ENCODE results near the gene COPZ2.
"Not testable (repeated sequence)": the region's sequence is repeated elsewhere in the genome, so short reads cannot be mapped to it uniquely, and the experiment has no call there.

COPZ2 gene

DNA sequence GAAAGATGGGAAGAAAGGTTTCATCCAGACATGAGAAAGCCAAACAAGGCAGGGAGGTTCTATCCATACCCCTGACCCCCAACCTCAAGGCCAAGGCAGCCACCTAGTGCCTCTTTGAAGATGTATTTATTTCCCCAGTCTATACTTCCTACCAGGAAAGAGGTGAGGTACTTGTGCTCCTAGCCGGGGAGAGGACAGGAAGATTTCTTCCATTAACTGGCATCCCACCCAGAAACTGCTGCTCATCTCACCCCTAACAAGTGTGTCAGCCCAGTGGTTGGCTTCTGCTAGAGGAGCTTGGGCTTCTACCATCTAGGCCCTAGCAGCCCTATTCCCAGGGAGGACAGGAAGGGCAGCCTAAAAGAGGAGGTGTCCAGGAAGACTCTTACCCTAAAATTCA is 8.9 kb downstream of the COPZ2 start:
- no peak for DNase-seq
- TF ChIP-seq GATA1 (IDR thresholded peaks at IDR 0.05; ENCODE audit: low read depth, low read length) (no peak), POLR2A (IDR thresholded peaks at IDR 0.05; ENCODE audit: low read length) (no peak)

DNA sequence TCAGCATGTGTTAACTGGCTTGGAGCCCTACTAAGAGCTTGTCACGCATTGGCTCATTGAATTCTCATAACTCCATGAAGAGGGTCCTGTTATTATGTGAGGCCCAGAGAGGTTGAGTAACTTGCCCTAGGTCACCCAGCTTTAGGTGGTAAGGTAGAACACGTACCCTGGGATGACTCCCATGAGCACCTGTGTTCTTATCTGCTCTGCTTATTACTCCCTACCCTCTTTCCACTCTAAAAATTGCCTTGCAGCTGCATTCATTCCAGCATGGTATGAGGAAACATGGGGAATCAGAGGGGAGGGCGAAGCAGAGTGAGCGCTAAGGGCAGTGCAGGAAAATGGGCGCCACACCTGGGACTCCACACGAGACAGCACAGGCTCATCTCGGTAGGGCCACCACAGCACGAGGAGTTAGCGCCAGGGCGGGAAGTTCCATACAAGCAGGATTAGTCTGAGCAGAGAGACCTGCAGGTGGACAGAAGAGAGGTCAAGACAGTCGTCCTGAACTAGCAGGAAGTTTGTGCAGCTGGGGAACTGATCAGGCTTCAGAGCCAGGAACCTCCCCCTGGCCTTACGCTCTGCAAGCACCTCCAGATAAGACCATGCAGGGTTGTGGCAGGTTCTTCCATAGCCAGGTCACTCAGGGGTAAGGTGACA is 10.1 kb downstream of the COPZ2 start:
- no peak for TF ChIP-seq POLR2A (IDR thresholded peaks at IDR 0.05; ENCODE audit: low read length)
- no peak for TF ChIP-seq GATA1 (IDR thresholded peaks at IDR 0.05; ENCODE audit: low read depth, low read length)
- no peak for DNase-seq

DNA sequence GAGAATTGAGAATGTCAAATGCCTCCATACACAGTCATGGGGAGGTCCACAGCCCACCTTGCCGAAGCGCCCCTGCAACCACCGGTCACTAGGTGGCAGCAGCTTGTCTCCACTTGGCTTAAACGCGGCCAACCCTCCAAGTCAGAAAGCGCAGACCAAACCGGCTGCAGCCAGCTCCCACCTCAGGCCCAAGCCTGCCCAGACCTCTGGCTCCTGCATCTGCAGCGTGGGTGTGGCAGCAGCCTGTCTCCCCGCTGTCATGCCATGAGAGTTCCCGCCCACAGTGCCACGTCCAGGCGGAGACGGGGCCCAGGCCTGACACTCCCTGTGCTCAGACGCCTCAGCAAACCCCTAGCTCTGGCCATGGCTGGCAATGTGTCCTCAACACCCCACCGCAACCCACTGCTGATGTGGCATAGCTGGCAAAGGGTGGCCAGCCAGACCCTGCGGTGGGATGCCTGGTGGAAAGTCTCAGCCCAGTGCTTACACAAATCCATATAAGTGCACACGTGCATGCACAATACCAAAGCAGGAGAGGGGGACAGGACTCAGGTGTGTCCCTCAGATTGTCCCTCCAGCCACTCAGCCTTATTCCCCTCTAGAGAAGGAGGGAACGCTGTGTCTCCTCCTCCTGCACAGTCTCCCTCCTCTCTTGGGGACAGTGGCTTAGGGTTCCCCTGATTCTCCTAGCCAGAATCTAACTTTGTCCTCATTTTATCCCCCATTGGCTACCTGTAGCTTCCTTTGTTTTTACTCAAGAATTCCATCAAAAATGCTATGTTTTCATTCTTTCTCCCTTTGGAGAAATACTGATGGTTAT is 10.9 kb downstream of the COPZ2 start:
- DNase-seq = peak; percentile 90 to 93
- TF ChIP-seq POLR2A (IDR thresholded peaks at IDR 0.05; ENCODE audit: low read length) = no peak
- no peak for TF ChIP-seq GATA1 (IDR thresholded peaks at IDR 0.05; ENCODE audit: low read depth, low read length)

DNA sequence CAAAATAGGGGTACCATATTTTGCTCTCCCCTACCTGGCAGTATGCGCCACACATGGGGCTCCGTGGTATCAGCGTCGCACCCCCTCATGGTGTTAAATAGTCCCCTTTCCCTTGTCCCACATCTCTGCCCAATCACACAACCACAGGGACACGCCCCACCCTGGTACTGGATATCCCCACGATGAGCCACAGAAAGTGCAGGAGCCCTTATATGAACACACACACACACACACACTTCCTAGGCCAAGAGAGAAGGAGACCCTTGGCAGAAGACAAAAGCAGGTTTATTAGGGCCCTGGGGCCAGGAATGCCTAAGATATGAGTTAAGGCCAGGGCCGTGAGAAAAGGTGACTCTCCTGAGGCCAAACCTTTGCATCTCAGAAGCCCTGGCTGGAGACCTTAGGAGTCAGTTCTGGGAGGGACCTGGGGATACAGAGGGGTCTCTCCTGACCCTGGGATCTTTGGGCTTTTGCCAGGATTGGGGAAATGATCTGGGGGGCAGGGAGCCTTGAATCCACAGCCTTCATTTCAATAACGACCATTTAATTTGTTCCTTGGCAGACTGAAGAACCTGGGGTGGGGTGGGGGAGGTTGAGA is 11.6 kb downstream of the COPZ2 start:
- TF ChIP-seq GATA1 (IDR thresholded peaks at IDR 0.05; ENCODE audit: low read depth, low read length) (no peak), POLR2A (IDR thresholded peaks at IDR 0.05; ENCODE audit: low read length) (no peak)
- DNase-seq = peak in 1 of 2 experiments; percentile 39

DNA sequence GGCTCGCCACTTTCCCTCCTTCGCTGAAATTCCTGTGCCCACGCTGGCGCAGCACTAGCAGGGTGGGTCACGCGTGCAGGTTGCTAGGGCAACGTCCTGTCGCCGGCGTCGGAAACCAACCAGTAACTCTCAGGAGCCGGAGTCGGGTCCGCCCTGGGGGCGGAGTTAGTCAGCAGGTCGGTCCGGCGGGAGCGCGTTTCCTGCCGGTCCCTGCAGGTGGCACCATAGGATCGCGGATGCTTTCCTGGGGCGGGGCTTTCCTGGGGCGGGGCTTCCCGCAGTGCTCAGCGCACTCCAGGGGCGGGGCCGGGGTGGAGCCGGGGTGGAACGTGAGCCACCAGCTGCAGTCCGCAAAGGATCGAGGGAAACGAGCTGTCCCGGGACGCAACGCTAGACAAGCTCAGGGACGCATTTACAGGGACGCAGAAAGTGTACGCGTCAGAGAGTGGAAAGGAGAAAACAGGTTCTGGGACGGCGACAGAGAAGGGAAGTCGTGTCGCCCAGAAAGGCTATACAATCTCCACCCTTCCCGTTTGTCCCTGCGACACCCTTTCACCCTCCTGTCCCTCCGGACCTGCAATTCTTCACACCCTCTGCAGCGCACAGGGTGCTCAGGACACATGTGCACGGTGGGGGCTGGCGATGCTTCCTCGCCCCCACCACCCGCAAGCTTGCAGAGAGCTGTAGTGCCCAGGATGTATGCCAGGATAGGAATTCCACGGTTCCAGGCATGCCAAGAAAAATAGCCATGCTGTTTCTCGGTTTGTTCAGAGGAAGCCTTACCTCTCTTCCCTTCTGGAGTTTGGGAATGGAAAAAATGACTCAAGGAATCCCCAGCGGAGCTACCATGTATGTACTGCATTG is 12.3 kb downstream of the COPZ2 start:
- DNase-seq = peak; percentile 96 to 99
- TF ChIP-seq GATA1 (IDR thresholded peaks at IDR 0.05; ENCODE audit: low read depth, low read length) = no peak
- no peak for TF ChIP-seq POLR2A (IDR thresholded peaks at IDR 0.05; ENCODE audit: low read length)

DNA sequence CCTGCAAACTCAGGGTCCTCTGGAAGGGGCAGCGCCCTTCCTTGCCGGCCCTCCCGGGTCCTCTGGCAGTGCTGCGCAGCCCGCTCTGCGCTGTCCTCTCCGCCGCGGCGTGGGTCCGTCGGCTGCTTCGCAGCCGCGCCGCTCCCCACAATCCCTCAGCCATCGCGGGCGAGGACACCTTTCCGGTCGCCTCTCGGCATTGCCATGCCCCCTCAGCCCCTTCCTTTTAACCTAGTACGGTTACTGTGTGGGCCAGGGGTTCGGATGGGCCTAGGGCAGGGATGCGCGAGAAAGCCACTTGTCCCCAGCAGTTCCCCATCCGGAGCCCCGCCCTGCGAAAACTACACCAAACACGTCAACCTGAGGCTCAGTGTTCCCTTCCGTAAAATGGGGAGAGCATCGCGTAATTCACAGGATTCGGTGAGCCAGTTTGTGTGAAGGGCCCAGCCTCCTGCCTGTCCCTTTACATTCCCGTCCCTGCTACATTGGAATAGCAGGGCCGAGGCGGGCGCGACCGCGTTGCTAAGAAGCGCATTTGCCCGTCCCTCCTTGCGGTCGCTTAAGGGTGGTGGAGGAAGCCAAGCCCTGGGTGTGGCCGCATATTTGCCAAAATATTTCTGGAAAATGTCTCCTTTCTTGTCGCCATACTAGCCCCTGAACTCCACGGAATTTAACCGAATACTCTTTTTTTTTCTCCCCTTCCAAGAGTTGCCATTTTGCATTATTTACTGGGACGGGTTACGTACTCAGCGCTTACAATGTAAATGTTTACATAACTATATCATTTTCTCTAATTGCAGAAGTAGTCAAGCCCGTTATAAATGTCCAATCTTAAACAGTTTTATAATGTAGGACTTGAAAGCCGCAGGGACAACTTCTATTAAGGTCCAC is 13.2 kb downstream of the COPZ2 start:
- DNase-seq = peak; percentile 64 to 71
- no peak for TF ChIP-seq POLR2A (IDR thresholded peaks at IDR 0.05; ENCODE audit: low read length)

DNA sequence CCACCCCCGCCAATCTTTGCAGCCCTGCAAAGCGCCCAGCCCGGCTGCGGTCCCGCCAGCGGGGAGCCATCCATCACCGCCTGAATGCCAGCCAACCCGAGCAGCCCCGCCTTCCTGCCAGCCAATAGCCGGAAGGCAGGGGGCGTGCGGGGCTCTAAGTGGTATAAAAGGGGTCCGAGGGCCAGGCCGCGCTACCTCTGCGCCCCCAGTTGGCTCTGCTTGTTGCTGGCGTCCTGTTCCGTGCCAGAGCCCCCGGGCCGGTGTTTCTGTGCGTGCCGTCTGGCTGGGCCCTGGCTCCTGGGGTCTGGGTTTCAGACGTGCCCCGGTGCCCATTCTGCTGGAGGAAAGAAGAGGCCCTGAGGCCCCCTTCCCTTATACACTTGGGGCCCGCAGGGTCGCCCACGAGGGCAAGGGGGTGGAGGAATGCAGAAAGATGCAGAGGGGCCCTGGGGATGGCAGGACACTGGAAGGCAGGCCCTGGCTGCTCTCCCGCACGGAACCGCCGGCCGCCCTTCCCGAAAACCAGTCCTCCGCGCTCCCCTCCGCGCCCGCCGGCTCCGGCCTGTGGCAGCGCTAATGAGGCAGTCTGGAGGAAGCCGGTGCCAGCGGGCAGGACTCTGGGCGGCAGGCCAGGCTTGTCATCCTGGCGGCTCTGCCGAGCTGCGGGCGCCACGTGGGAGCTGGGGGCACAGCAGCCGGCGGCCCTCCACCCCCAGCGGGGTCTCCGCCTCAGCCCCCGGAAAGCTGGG is 14.0 kb downstream of the COPZ2 start:
- TF ChIP-seq POLR2A (IDR thresholded peaks at IDR 0.05; ENCODE audit: low read length) (peak; percentile 37), GATA1 (IDR thresholded peaks at IDR 0.05; ENCODE audit: low read depth, low read length) (no peak)
- peak; percentile 52 to 58 for DNase-seq

DNA sequence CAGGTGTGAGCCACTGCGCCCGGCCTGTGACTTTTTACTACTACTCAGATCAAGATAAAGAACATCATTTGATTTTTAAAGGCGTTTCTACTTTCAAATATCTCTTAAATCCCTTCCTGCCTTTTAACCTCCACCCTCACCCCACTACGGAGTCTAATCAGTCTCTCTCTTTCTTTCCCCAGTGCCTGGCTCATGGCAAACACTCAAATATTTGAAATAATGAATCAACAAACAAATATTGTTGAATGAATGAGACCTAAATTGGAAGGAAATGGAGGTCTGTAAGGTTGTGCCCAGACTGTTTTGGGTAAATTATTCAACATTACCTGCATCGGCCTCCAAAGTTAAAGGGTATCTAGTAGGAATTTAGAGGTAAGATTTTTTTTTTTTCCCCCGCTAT is 14.7 kb downstream of the COPZ2 start:
- no peak for TF ChIP-seq POLR2A (IDR thresholded peaks at IDR 0.05; ENCODE audit: low read length)
- no peak for TF ChIP-seq GATA1 (IDR thresholded peaks at IDR 0.05; ENCODE audit: low read depth, low read length)
- DNase-seq = no peak

DNA sequence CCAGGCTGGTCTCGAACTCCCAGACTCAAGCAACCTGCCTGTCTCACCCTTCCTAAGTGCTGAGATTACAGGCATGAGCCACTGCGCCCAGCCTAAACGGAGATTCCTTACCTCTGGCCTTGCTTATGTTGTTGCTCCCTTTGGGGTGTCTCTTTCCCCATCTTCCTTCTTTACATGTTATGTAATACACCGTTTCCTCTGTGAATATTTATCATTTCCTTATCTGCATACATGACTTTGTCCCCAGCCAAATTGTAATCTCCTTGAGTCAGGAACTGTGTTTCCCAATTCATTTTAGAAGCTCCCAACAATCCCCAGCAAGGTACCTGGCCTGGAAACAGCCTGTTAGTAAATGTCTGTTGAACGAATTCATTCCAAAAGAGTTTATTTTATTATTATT is 15.7 kb downstream of the COPZ2 start:
- no peak for TF ChIP-seq GATA1 (IDR thresholded peaks at IDR 0.05; ENCODE audit: low read depth, low read length)
- TF ChIP-seq POLR2A (IDR thresholded peaks at IDR 0.05; ENCODE audit: low read length) = no peak

DNA sequence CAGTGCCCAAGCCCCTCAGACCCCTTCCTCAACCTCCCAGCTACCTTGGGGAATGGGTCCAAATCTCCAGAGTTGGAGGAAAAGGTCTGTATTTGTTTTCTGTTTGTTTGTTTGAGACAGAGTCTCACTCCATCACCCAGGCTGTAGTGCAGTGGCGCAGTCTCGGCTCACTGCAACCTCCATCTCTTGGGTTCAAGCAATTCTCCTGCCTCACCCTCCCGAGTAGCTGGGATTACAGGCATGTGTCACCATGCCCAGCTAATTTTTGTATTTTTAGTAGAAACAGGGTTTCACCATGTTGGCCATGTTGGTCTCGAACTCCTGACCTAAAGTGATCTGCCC is 19.8 kb downstream of the COPZ2 start:
- not testable (repeated sequence) for DNase-seq

More for the DNA sequence above, 15.7 kb downstream of the COPZ2 start:
- no peak for DNase-seq

DNA sequence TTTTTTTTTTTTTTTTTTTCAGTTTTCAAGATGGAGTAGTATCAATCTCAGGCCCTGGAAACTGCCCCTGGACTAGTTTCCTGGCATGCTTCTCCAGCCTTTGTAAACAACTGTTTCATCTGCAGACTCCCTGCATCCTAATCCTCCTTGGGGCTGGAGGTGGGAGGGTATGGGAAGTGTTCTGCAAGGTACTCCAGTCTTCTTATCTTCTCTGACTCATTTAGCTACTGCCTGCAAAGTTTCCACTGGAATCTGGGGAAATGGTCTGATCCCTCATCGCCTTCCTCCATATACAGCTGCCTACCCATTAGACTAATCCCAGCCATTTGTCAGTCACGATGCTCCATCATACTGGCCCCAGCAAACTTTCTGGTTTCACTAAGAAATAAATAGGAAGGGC is 21.5 kb downstream of the COPZ2 start:
- DNase-seq = no peak
- TF ChIP-seq GATA1 (IDR thresholded peaks at IDR 0.05; ENCODE audit: low read depth, low read length) = no peak
- TF ChIP-seq POLR2A (IDR thresholded peaks at IDR 0.05; ENCODE audit: low read length) = no peak

DNA sequence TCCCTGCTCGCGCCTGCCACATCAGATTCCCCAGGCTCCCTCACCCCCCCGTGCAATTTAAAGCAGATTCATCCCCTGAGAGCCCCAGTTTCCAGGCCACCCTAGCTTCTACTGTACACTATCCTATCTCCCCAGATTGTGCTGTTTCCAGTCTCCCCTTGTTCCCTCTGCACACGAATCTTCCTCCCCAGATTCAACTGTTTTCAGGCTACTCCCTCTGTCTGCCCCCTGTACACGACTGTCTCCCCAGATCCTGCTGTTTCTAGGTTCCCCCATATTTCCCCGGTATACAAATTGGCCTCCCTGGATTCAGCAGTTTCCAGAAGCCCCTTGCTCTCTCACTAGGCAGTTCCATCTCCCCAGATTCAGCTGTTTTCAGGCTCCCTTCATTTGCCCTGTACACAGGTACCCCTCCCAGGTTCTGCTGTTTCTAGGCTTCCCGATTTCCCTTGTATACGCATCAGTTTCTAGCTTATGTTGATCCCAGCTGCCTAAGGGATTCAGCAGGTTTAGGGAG is 22.9 kb downstream of the COPZ2 start:
- no peak for TF ChIP-seq POLR2A (IDR thresholded peaks at IDR 0.05; ENCODE audit: low read length)
- TF ChIP-seq GATA1 (IDR thresholded peaks at IDR 0.05; ENCODE audit: low read depth, low read length) = no peak
- DNase-seq = no peak

Measured in erythroblast (primary cell).